NCI-H1092 (cell line): ENCODE data around the gene PRSS21.

Source experiments
- DNase-seq: peaks from one replicate; lab custom pipeline; 2025; lab: John Stamatoyannopoulos, UW

PRSS21 gene

DNA sequence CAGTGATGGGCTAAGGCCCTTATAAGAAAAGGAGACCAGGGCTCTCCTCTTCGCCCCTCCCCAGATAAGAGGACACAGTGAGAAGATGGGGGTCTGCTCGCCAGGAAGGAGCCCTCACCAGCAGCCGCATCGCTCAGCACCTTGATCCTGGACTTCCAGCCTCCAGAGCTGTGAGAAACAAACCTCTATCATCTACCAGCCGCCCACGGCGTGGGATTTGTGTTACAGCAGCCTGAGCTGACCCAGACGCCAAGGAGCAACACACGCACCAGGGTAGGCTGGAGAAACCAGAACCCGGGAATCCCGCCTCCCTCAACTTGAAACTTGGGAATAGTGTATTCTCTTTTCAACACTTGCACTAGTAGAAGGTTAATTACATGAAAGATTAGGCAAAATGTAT lies 8.9 kb downstream of the PRSS21 start:
- DNase-seq: no peak

GRCh38 chr16:2826591-2827373 lies 9.7 kb downstream of the PRSS21 start:
- DNase-seq: no peak

DNA sequence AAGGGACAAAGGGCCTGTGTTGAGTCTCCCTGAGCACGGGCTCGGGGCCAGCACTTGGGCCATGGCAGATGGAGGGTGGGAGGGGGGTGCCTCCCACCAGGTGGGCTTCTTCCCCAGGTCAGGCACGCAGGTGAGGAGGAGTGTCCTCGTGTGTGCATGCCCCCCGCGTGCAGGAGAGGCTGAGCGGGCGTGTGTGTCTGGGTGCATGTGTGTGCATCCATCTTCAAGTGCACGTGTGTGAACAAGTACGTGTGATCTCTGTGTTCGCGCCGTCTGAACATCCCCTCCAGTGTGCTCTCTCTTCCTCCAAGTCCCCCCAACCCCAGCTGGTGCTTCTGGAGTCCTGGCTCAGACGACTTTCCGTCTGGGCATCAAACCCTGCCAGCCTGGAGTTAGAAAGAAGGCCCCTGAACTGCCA lies 10.3 kb downstream of the PRSS21 start:
- DNase-seq: no peak

- DNase-seq: no peak
Measured at GRCh38 chr16:2827831-2828520, 10.9 kb downstream of the PRSS21 start.

DNA sequence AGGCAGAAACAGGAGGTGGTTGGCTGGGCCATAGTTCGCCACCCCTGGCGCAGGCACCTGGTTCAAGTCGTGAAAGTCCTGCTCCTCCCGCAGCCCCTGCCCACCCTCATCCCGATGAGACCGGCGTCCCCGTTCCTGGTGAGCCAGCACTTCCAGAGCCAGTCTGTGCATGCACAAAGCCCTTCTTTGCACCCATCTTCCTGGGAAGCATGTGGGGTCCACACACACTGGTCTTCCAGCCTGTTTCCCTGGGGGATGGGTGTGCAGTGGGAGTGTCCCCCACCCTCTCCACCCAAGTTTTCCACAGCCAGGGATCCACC lies 11.4 kb downstream of the PRSS21 start:
- DNase-seq: no peak

GRCh38 chr16:2828876-2829430 lies 11.9 kb downstream of the PRSS21 start:
- no peak for DNase-seq

GRCh38 chr16:2829501-2830354 lies 12.7 kb downstream of the PRSS21 start, which contains the start of gene ZG16B:
TSS of gene ZG16B (plus strand) at chr16:2830303. CDS start at chr16:2830442, 139 bp downstream.
- DNase-seq: no peak

DNA sequence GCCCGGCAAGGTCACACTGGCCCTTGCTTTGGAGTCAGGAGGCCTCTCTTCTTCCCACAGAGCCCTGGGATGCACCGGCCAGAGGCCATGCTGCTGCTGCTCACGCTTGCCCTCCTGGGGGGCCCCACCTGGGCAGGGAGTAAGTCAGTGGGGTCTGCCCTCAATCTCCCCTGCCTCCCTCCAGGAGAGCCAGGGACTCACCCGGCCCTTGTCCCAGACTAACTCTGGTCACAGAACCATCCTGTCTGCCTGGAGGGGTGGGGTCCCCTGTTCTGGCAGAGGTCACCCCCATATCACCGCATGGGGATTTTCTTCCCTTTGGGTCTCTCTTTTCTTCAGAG lies 13.3 kb downstream of the PRSS21 start:
- no peak for DNase-seq

GRCh38 chr16:2831203-2831602 lies 14.2 kb downstream of the PRSS21 start:
- no peak for DNase-seq

- DNase-seq: no peak
Measured at GRCh38 chr16:2833776-2834175, 16.7 kb downstream of the PRSS21 start.

- DNase-seq: no peak
Measured at GRCh38 chr16:2834968-2835367, 17.9 kb downstream of the PRSS21 start.

- no peak for DNase-seq
Measured at GRCh38 chr16:2835638-2836493, 18.8 kb downstream of the PRSS21 start.

DNA sequence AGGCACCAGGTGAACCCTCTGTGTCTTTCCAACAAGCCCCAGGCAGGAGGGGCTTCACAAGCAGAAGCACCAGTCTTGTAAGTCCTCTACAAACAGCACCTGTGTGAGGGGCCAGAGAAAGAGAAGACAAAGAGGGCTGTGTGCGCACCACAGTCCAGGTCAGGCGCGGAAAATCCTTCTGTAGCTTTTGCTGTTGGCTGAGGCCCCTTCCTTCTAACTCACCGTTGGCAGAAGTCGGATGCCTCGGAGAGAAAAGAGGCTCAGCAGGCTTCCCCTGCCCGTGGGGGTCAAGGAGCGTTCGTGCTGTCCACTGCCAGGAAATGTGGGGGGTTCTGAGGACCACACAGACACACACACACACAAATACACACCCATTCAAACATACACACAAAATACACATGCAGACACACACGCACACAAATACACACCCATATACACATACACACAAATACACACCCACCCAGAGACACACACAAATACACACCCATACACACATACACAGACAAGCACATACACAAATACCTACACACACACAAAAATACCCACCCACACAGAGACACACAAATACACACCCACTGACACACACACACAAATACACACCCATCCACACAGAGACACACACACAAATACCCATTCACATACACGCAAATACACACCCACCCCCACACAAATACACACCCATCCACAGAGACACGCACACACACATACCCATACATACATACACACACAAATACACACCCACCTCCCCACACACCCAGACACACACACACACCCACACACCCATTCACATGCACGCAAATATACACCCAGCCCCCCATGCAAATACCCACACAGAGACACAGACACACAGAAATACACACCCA lies 19.8 kb downstream of the PRSS21 start:
- no peak for DNase-seq

DNA sequence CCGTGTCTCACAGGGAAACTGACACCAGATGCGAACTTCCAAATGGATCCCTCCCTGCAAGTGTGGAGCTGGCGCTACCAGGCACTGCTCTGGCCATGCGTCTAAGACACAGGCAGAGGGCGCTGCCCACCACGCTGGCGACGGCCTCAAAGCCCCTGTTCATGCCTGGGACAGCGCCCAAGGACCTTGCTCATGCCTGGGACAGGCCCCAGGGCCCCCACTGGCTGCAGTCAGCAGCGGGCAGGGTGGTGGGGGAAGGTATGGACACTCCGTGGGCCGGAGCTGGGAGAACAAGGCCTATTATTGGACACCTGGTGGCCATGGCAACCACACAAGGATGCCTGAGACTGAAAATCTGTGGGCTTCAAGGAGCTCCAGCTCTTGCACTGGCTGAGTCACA lies 21.9 kb downstream of the PRSS21 start:
- DNase-seq: no peak

GRCh38 chr16:2839650-2840450 lies 22.8 kb downstream of the PRSS21 start:
- DNase-seq: no peak

- DNase-seq: no peak
Measured at GRCh38 chr16:2840914-2841313, 23.9 kb downstream of the PRSS21 start.

DNA sequence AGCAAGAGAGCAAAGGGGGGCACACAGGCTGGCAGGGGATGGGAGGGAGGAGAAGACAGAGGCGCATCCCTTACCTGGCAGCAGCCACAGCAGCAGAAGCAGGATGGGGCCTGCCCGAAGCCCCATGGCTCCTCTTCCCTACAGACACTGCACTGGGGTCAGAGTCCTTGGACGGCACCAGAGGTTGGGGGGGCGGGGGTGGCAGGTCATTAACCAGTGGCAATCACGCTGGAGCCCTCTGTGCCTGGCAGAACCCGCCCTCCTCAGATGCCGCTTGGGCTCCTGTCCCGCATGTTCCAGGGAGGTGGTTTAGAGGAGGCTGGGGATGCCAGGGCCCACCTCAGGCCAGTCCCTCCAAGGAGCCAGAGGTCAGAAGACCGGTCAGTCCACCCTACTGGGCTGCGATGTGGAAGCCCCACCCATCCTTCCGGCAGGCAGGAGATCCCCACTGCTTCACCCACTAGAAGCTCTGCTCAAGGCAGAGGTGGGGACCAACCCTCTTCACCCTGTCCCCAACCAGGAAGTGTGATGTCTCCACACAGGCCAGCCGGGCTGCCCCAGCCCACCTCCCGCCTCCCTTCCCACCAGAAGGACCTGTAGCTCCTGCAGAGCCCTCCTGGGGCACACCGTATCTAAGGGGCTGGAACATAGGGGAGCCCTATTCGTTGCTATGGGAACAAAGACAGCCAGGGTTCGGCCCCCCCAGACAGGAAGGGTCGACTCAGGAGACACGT lies 24.7 kb downstream of the PRSS21 start:
- no peak for DNase-seq

- no peak for DNase-seq
Measured at GRCh38 chr16:2842340-2843000, 25.4 kb downstream of the PRSS21 start.
